HepG2 (cell line): ENCODE results near the gene ST6GALNAC4. TPM values are rescaled to one million over a fixed set of nuclear protein-coding genes. Genes with fewer than 3 reads are reported as not detected.

Experiments
- CEBPB ChIP-seq: IDR thresholded peaks from 2 replicates; pipeline ENCODE4 v1.6.1; 2011; ENCODE audit warnings: low read depth, low read length, improper control_type of control experiment, borderline replicate concordance
- CENPX ChIP-seq: sonication (generic); formaldehyde crosslinking; IDR thresholded peaks from 2 replicates; pipeline ENCODE4 v1.9.0; 2021; ENCODE audit warnings: mild to moderate bottlenecking, missing genetic modification reagents, moderate library complexity
- MXD3 ChIP-seq: IDR thresholded peaks from 2 replicates; pipeline ENCODE4 v1.6.1; 2016; ENCODE audit warnings: mild to moderate bottlenecking, missing biosample characterization, missing genetic modification reagents
- MYC ChIP-seq: sonication (generic); formaldehyde crosslinking; IDR thresholded peaks from 2 replicates; pipeline ENCODE4 v1.9.0; 2021; ENCODE audit warnings: missing genetic modification reagents, borderline replicate concordance
- PHF8 ChIP-seq: sonication (generic); formaldehyde crosslinking; IDR thresholded peaks from 2 replicates; pipeline ENCODE4 v1.5.0; 2020; ENCODE audit warnings: missing genetic modification reagents
- ZBTB42 ChIP-seq: sonication (generic); formaldehyde crosslinking; IDR thresholded peaks from 2 replicates; pipeline ENCODE4 v1.5.0; 2020; ENCODE audit warnings: mild to moderate bottlenecking, missing genetic modification reagents
- ZNF235 ChIP-seq: sonication (generic); formaldehyde crosslinking; IDR thresholded peaks from 2 replicates; pipeline ENCODE4 v1.8.1; 2023; ENCODE audit warnings: mild to moderate bottlenecking, missing genetic modification reagents, borderline replicate concordance
- ZNF775 ChIP-seq: sonication (generic); formaldehyde crosslinking; IDR thresholded peaks from 2 replicates; pipeline ENCODE4 v1.4.0; 2020; ENCODE audit warnings: missing genetic modification reagents, mild to moderate bottlenecking, moderate library complexity, borderline replicate concordance
- ZNF784 ChIP-seq: sonication (generic); formaldehyde crosslinking; IDR thresholded peaks from 2 replicates; pipeline ENCODE4 v1.5.1; 2020; ENCODE audit warnings: missing genetic modification reagents, mild to moderate bottlenecking, borderline replicate concordance
- polyA plus RNA-seq, 8 experiments: library from polyadenylated mRNA; depleted of rRNA in 3 of 8; stranded (reverse) in 7 of 8; unstranded in 1 of 8; fragments of >200 nt; fragmentation: Illumina TruSeq in 4 of 8; extraction: Trizol in 4 of 8; gene quantifications; 2 replicates each; pipeline versions ENCODE4 v1.2.1 to v1.2.3, GENCODE V29; 2011 to 2016; ENCODE audit warnings: low read depth in 4 of 8, missing spikeins in 1 of 8, mixed read lengths in 1 of 8; ENCODE audit not compliant: insufficient read depth in 1 of 8
- total RNA-seq, 5 experiments: library from RNA; depleted of rRNA; stranded (reverse); fragments of >200 nt; fragmentation: Illumina TruSeq; extraction: Trizol; gene quantifications; 2 replicates each; pipeline ENCODE4 v1.2.3, GENCODE V29; 2016; ENCODE audit warnings: low read depth in 1 of 5
- TF ChIP-seq, protein P1 (sequence below): IDR thresholded peaks from 2 replicates; pipeline ENCODE4 v1.6.1; 2012; ENCODE audit warnings: low read length, improper control_type of control experiment
- TF ChIP-seq, protein P2 (sequence below): sonication (generic); formaldehyde crosslinking; IDR thresholded peaks from 2 replicates; pipeline ENCODE4 v1.5.1; 2020; ENCODE audit warnings: missing genetic modification reagents, mild to moderate bottlenecking, borderline replicate concordance
- TF ChIP-seq, protein P3 (sequence below): sonication (generic); formaldehyde crosslinking; IDR thresholded peaks from 2 replicates; pipeline ENCODE4 v1.5.1; 2020; ENCODE audit warnings: mild to moderate bottlenecking, missing genetic modification reagents, moderate library complexity

Gene ST6GALNAC4
- total and polyA plus RNA-seq, 2 of the 13 experiments (the other 11 are each of a cell fraction or from before 2014, with no cell fraction given), result 18.8 to 27.7 TPM

- TF ChIP-seq, protein P1, sequence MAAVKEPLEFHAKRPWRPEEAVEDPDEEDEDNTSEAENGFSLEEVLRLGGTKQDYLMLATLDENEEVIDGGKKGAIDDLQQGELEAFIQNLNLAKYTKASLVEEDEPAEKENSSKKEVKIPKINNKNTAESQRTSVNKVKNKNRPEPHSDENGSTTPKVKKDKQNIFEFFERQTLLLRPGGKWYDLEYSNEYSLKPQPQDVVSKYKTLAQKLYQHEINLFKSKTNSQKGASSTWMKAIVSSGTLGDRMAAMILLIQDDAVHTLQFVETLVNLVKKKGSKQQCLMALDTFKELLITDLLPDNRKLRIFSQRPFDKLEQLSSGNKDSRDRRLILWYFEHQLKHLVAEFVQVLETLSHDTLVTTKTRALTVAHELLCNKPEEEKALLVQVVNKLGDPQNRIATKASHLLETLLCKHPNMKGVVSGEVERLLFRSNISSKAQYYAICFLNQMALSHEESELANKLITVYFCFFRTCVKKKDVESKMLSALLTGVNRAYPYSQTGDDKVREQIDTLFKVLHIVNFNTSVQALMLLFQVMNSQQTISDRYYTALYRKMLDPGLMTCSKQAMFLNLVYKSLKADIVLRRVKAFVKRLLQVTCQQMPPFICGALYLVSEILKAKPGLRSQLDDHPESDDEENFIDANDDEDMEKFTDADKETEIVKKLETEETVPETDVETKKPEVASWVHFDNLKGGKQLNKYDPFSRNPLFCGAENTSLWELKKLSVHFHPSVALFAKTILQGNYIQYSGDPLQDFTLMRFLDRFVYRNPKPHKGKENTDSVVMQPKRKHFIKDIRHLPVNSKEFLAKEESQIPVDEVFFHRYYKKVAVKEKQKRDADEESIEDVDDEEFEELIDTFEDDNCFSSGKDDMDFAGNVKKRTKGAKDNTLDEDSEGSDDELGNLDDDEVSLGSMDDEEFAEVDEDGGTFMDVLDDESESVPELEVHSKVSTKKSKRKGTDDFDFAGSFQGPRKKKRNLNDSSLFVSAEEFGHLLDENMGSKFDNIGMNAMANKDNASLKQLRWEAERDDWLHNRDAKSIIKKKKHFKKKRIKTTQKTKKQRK, result no peak
- TF ChIP-seq PHF8 (CRISPR knock-in tag) (peak; percentile 74), CENPX (CRISPR knock-in tag) (no peak), CEBPB (no peak), ZNF784 (CRISPR knock-in tag) (no peak), MYC (peak; percentile 24; the same call in 1 of the 2 replicates), ZNF235 (CRISPR knock-in tag) (no peak), MXD3 (CRISPR knock-in tag) (no peak; the same call in 1 of the 2 replicates), ZNF775 (CRISPR knock-in tag) (no peak), ZBTB42 (no peak)
- TF ChIP-seq, protein P2, sequence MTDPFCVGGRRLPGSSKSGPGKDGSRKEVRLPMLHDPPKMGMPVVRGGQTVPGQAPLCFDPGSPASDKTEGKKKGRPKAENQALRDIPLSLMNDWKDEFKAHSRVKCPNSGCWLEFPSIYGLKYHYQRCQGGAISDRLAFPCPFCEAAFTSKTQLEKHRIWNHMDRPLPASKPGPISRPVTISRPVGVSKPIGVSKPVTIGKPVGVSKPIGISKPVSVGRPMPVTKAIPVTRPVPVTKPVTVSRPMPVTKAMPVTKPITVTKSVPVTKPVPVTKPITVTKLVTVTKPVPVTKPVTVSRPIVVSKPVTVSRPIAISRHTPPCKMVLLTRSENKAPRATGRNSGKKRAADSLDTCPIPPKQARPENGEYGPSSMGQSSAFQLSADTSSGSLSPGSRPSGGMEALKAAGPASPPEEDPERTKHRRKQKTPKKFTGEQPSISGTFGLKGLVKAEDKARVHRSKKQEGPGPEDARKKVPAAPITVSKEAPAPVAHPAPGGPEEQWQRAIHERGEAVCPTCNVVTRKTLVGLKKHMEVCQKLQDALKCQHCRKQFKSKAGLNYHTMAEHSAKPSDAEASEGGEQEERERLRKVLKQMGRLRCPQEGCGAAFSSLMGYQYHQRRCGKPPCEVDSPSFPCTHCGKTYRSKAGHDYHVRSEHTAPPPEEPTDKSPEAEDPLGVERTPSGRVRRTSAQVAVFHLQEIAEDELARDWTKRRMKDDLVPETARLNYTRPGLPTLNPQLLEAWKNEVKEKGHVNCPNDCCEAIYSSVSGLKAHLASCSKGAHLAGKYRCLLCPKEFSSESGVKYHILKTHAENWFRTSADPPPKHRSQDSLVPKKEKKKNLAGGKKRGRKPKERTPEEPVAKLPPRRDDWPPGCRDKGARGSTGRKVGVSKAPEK (CRISPR knock-in tag), result no peak
- TF ChIP-seq, protein P3, sequence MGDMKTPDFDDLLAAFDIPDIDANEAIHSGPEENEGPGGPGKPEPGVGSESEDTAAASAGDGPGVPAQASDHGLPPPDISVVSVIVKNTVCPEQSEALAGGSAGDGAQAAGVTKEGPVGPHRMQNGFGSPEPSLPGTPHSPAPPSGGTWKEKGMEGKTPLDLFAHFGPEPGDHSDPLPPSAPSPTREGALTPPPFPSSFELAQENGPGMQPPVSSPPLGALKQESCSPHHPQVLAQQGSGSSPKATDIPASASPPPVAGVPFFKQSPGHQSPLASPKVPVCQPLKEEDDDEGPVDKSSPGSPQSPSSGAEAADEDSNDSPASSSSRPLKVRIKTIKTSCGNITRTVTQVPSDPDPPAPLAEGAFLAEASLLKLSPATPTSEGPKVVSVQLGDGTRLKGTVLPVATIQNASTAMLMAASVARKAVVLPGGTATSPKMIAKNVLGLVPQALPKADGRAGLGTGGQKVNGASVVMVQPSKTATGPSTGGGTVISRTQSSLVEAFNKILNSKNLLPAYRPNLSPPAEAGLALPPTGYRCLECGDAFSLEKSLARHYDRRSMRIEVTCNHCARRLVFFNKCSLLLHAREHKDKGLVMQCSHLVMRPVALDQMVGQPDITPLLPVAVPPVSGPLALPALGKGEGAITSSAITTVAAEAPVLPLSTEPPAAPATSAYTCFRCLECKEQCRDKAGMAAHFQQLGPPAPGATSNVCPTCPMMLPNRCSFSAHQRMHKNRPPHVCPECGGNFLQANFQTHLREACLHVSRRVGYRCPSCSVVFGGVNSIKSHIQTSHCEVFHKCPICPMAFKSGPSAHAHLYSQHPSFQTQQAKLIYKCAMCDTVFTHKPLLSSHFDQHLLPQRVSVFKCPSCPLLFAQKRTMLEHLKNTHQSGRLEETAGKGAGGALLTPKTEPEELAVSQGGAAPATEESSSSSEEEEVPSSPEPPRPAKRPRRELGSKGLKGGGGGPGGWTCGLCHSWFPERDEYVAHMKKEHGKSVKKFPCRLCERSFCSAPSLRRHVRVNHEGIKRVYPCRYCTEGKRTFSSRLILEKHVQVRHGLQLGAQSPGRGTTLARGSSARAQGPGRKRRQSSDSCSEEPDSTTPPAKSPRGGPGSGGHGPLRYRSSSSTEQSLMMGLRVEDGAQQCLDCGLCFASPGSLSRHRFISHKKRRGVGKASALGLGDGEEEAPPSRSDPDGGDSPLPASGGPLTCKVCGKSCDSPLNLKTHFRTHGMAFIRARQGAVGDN, result peak; percentile 58
Observed at GRCh38 chr9:127916720-127917581, at the start of gene ST6GALNAC4 (continued).
